Measurements from ENCODE around the gene STK4. TPM values are rescaled to one million over a fixed set of nuclear protein-coding genes. Genes with fewer than 3 reads are reported as not detected.
A peak's percentile ranks its signal among the peaks of the same experiment; 100 is the strongest.

The STK4 gene
- total RNA-seq, 6 experiments from 2014 or later: 34.3 to 46.6 (median 36.6) TPM

- peak; percentile 13; the same call in 1 of the 2 replicates for TF ChIP-seq CTCF (IDR thresholded peaks at IDR 0.05)
- Mint-ChIP-seq H3K36me3 (ENCODE audit: low read depth) (peaks cover 44% of the 10 kb centered on the region), H3K4me3 (no peak overlapping the region), H3K27me3 (ENCODE audit: insufficient read depth) (no peaks in the 10 kb centered on the region), H3K9me3 (no peaks in the 10 kb centered on the region), H3K27ac (no peak overlapping the region), H3K4me1 (ENCODE audit: low read depth) (peaks cover 65% of the 10 kb centered on the region)
- no peak for DNase-seq
Observed at GRCh38 chr20:45085867-45086266, 119.6 kb downstream of the STK4 start.

GRCh38 chr20:45087097-45087790, 120.9 kb downstream of the STK4 start:
- no peak for TF ChIP-seq CTCF (IDR thresholded peaks at IDR 0.05)
- Mint-ChIP-seq H3K4me1 (ENCODE audit: low read depth) (peaks cover 64% of the 10 kb centered on the region), H3K4me3 (peak overlapping the region; percentile 63), H3K27me3 (ENCODE audit: insufficient read depth) (no peaks in the 10 kb centered on the region), H3K36me3 (ENCODE audit: low read depth) (peaks cover 45% of the 10 kb centered on the region), H3K9me3 (no peaks in the 10 kb centered on the region), H3K27ac (peak overlapping the region; percentile 91)
- DNase-seq: no peak

- peak overlapping the region; percentile 63 for H3K4me3 Mint-ChIP-seq
- H3K4me1 Mint-ChIP-seq (ENCODE audit: low read depth): peaks cover 65% of the 10 kb centered on the region
- peak overlapping the region; percentile 91 for H3K27ac Mint-ChIP-seq
- H3K9me3 Mint-ChIP-seq: no peaks in the 10 kb centered on the region
- DNase-seq: peak; percentile 38
- peaks cover 41% of the 10 kb centered on the region for H3K36me3 Mint-ChIP-seq (ENCODE audit: low read depth)
- no peaks in the 10 kb centered on the region for H3K27me3 Mint-ChIP-seq (ENCODE audit: insufficient read depth)
- TF ChIP-seq CTCF (IDR thresholded peaks at IDR 0.05): no peak
Observed at GRCh38 chr20:45087814-45088213, 121.5 kb downstream of the STK4 start.

GRCh38 chr20:45088247-45088646, 121.9 kb downstream of the STK4 start:
- peak overlapping the region; percentile 63 for H3K4me3 Mint-ChIP-seq
- H3K27ac Mint-ChIP-seq: peak overlapping the region; percentile 91
- H3K27me3 Mint-ChIP-seq (ENCODE audit: insufficient read depth): no peaks in the 10 kb centered on the region
- no peak for TF ChIP-seq CTCF (IDR thresholded peaks at IDR 0.05)
- peaks cover 69% of the 10 kb centered on the region for H3K4me1 Mint-ChIP-seq (ENCODE audit: low read depth)
- DNase-seq: peak; percentile 96
- H3K36me3 Mint-ChIP-seq (ENCODE audit: low read depth): peaks cover 37% of the 10 kb centered on the region
- H3K9me3 Mint-ChIP-seq: no peaks in the 10 kb centered on the region

- TF ChIP-seq CTCF (IDR thresholded peaks at IDR 0.05): no peak
- H3K4me3 Mint-ChIP-seq: no peak overlapping the region
- DNase-seq: no peak
- H3K27me3 Mint-ChIP-seq (ENCODE audit: insufficient read depth): peaks cover 2% of the 10 kb centered on the region
- no peaks in the 10 kb centered on the region for H3K9me3 Mint-ChIP-seq
- peaks cover 25% of the 10 kb centered on the region for H3K36me3 Mint-ChIP-seq (ENCODE audit: low read depth)
- no peak overlapping the region; the same call in 1 of the 2 replicates for H3K27ac Mint-ChIP-seq
- peaks cover 88% of the 10 kb centered on the region for H3K4me1 Mint-ChIP-seq (ENCODE audit: low read depth)
Observed at GRCh38 chr20:45090481-45090880, 124.2 kb downstream of the STK4 start.

Data from HFFc6 (cell line).